HepG2 (cell line): ENCODE results near the gene ZNF146. TPM values are rescaled to one million over a fixed set of nuclear protein-coding genes. Genes with fewer than 3 reads are reported as not detected.

Experiments used
- ATF7 ChIP-seq, 2 experiments: fragments of 450-650 bp in 1 of 2; sonication (generic) in 1 of 2; formaldehyde crosslinking in 1 of 2; IDR thresholded peaks; 2 replicates each; pipeline versions ENCODE4 v1.4.0 to v1.6.1; 2016 to 2020; ENCODE audit warnings: antibody characterized with exemption in 1 of 2, mild to moderate bottlenecking in 1 of 2, missing genetic modification reagents in 1 of 2
- BHLHE40 ChIP-seq: IDR thresholded peaks from 2 replicates; pipeline ENCODE4 v1.6.1; 2011; ENCODE audit warnings: low read length, improper control_type of control experiment
- CAMTA2 ChIP-seq: sonication (generic); formaldehyde crosslinking; IDR thresholded peaks from 2 replicates; pipeline ENCODE4 v1.4.0; 2020; ENCODE audit warnings: mild to moderate bottlenecking, missing genetic modification reagents, borderline replicate concordance
- MED1 ChIP-seq: sonication (generic); formaldehyde crosslinking; IDR thresholded peaks from 2 replicates; pipeline ENCODE4 v1.4.0; 2020; ENCODE audit warnings: missing genetic modification reagents
- MXI1 ChIP-seq: IDR thresholded peaks from 3 replicates; pipeline ENCODE4 v1.6.1; 2012; ENCODE audit warnings: low read depth, low read length, inconsistent platforms, borderline replicate concordance
- MYC ChIP-seq: sonication (generic); formaldehyde crosslinking; IDR thresholded peaks from 2 replicates; pipeline ENCODE4 v1.9.0; 2021; ENCODE audit warnings: missing genetic modification reagents, borderline replicate concordance
- NAIF1 ChIP-seq: sonication (generic); formaldehyde crosslinking; IDR thresholded peaks from 2 replicates; pipeline ENCODE4 v1.5.0; 2020; ENCODE audit warnings: mild to moderate bottlenecking, missing genetic modification reagents, borderline replicate concordance
- POGZ ChIP-seq: sonication (generic); formaldehyde crosslinking; IDR thresholded peaks from 2 replicates; pipeline ENCODE4 v1.4.0; 2020; ENCODE audit warnings: mild to moderate bottlenecking, missing genetic modification reagents
- SAP130 ChIP-seq: IDR thresholded peaks from 2 replicates; pipeline ENCODE4 v1.6.1; 2016; ENCODE audit warnings: low read depth
- STAT6 ChIP-seq: sonication (generic); formaldehyde crosslinking; IDR thresholded peaks from 2 replicates; pipeline ENCODE4 v1.4.0; 2020; ENCODE audit warnings: missing genetic modification reagents, mild to moderate bottlenecking, borderline replicate concordance
- ZBTB40 ChIP-seq, 2 experiments: fragments of 450-650 bp in 1 of 2; sonication (generic) in 1 of 2; formaldehyde crosslinking in 1 of 2; IDR thresholded peaks; 2 replicates each; pipeline versions ENCODE4 v1.6.1 to v1.8.0; 2016 to 2022; ENCODE audit warnings: antibody characterized with exemption in 1 of 2, mild to moderate bottlenecking in 1 of 2, missing genetic modification reagents in 1 of 2
- ZNF136 ChIP-seq: sonication (generic); formaldehyde crosslinking; IDR thresholded peaks from 2 replicates; pipeline ENCODE4 v1.8.1; 2022; ENCODE audit warnings: low read depth, mild to moderate bottlenecking, moderate library complexity, missing genetic modification reagents
- ZNF496 ChIP-seq: sonication (generic); formaldehyde crosslinking; IDR thresholded peaks from 2 replicates; pipeline ENCODE4 v1.8.1; 2023; ENCODE audit warnings: mild to moderate bottlenecking, moderate library complexity, missing genetic modification reagents; ENCODE audit not compliant: insufficient replicate concordance
- ZNF570 ChIP-seq: sonication (generic); formaldehyde crosslinking; IDR thresholded peaks from 2 replicates; pipeline ENCODE4 v1.4.0; 2020; ENCODE audit warnings: mild to moderate bottlenecking, missing genetic modification reagents, borderline replicate concordance
- ZNF605 ChIP-seq: sonication (generic); formaldehyde crosslinking; IDR thresholded peaks from 2 replicates; pipeline ENCODE4 v1.8.0; 2022; ENCODE audit warnings: mild to moderate bottlenecking, missing genetic modification reagents
- ZNF879 ChIP-seq: sonication (generic); formaldehyde crosslinking; IDR thresholded peaks from 2 replicates; pipeline ENCODE4 v1.8.1; 2023; ENCODE audit warnings: missing genetic modification reagents
- polyA plus RNA-seq, 8 experiments: library from polyadenylated mRNA; depleted of rRNA in 3 of 8; stranded (reverse) in 7 of 8; unstranded in 1 of 8; fragments of >200 nt; fragmentation: Illumina TruSeq in 4 of 8; extraction: Trizol in 4 of 8; gene quantifications; 2 replicates each; pipeline versions ENCODE4 v1.2.1 to v1.2.3, GENCODE V29; 2011 to 2016; ENCODE audit warnings: low read depth in 4 of 8, missing spikeins in 1 of 8, mixed read lengths in 1 of 8; ENCODE audit not compliant: insufficient read depth in 1 of 8
- total RNA-seq, 5 experiments: library from RNA; depleted of rRNA; stranded (reverse); fragments of >200 nt; fragmentation: Illumina TruSeq; extraction: Trizol; gene quantifications; 2 replicates each; pipeline ENCODE4 v1.2.3, GENCODE V29; 2016; ENCODE audit warnings: low read depth in 1 of 5

Gene ZNF146
- total and polyA plus RNA-seq, 2 of the 13 experiments (the other 11 are each of a cell fraction or from before 2014, with no cell fraction given): 28.4 to 52.7 TPM

- TF ChIP-seq ZBTB40 (IDR thresholded peaks at IDR 0.05) (no peak), ZBTB40 (CRISPR knock-in tag; IDR thresholded peaks at IDR 0.05) (no peak), BHLHE40 (no peak), ZNF136 (CRISPR knock-in tag) (0 out of 2 replicates have a peak, but pooled peaks have one; percentile 5), ZNF496 (no peak), MYC (no peak; the same call in 1 of the 2 replicates), MED1 (CRISPR knock-in tag) (no peak), CAMTA2 (CRISPR knock-in tag) (no peak), SAP130 (CRISPR knock-in tag) (peak; percentile 23; the same call in 1 of the 2 replicates), ZNF879 (peak; percentile 82; the same call in 1 of the 2 replicates), STAT6 (0 out of 2 replicates have a peak, but pooled peaks have one; percentile 9), ZNF605 (CRISPR knock-in tag) (peak; percentile 4; the same call in 1 of the 2 replicates), NAIF1 (CRISPR knock-in tag) (peak; percentile 86), MXI1 (no peak), ZNF570 (CRISPR knock-in tag) (no peak), ATF7 (IDR thresholded peaks at IDR 0.05) (no peak), ATF7 (CRISPR knock-in tag; IDR thresholded peaks at IDR 0.05) (no peak), POGZ (CRISPR knock-in tag) (0 out of 2 replicates have a peak, but pooled peaks have one; percentile 5)
Measured at GRCh38 chr19:36215276-36216123, 594 bp downstream of the ZNF146 start (continued).
